Activated CD8-positive, alpha-beta T cell treated with anti-CD3 and anti-CD28 coated beads, Interleukin-2, amount 10 ng/mL, durations not matched to agents 7 days and 5 days (primary cell): ENCODE data around the gene ANKRD13D. TPM values are rescaled to one million over a fixed set of nuclear protein-coding genes. Genes with fewer than 3 reads are reported as not detected.
"Not testable (repeated sequence)": the region's sequence is repeated elsewhere in the genome, so short reads cannot be mapped to it uniquely, and the experiment has no call there.

ENCODE experiments used
- ATAC-seq: fragments of 150-1000 bp; cut with Tn5 transposase; one replicate; pipeline ENCODE4 v1.10.0; 2021; ENCODE audit warnings: moderate library complexity
- CTCF ChIA-PET: fragments of 350-600 bp; sonication (Branson Sonifier 250); formaldehyde crosslinking; loops from one replicate; lab custom pipeline; 2021; ENCODE audit warnings: antibody characterized with exemption; lab: Charles Lee
- POLR2A ChIA-PET: fragments of 350-600 bp; sonication (Branson Sonifier 250); formaldehyde crosslinking; loops from one replicate; lab custom pipeline; 2021; ENCODE audit warnings: antibody characterized with exemption; lab: Charles Lee
- DNase-seq: peaks from one replicate; pipeline ENCODE4 v3.0.0-alpha.2; 2020
- H3K27ac Mint-ChIP-seq: one replicate; pipeline ENCODE4 v1.8.0; 2021; ENCODE audit warnings: mild to moderate bottlenecking, mixed read lengths
- H3K27me3 Mint-ChIP-seq: one replicate; pipeline ENCODE4 v1.8.0; 2021; ENCODE audit warnings: low read depth, mixed read lengths
- H3K36me3 Mint-ChIP-seq: one replicate; pipeline ENCODE4 v1.8.0; 2021; ENCODE audit warnings: low read depth, mixed read lengths
- H3K4me1 Mint-ChIP-seq: one replicate; pipeline ENCODE4 v1.8.0; 2021; ENCODE audit warnings: low read depth, mixed read lengths
- H3K4me3 Mint-ChIP-seq: one replicate; pipeline ENCODE4 v1.8.0; 2021; ENCODE audit warnings: mild to moderate bottlenecking, mixed read lengths
- H3K9me3 Mint-ChIP-seq: one replicate; pipeline ENCODE4 v1.8.0; 2022; ENCODE audit warnings: mixed read lengths; ENCODE audit not compliant: insufficient read depth
- total RNA-seq, 2 experiments: library from RNA; stranded (reverse); gene quantifications; one replicate each; pipeline ENCODE4 v1.2.3, GENCODE V29; 2021

Gene ANKRD13D
- total RNA-seq, 2 experiments from 2014 or later: 179 to 189 TPM

GRCh38 chr11:67315325-67315909 is 26.3 kb downstream of the ANKRD13D start:
- ATAC-seq (no peak), DNase-seq (no peak)
- Mint-ChIP-seq H3K4me1 (peaks cover 34% of the 10 kb centered on the region), H3K27ac (peak overlapping the region; percentile 43), H3K4me3 (peak overlapping the region; percentile 54), H3K36me3 (peaks cover 5% of the 10 kb centered on the region), H3K27me3 (peaks cover 2% of the 10 kb centered on the region), H3K9me3 (no peaks in the 10 kb centered on the region)
- ChIA-PET POLR2A (interaction anchor here (0.9 to 1.7 kb wide), 2 partner anchors 27 to 43 kb away, joined by 3 to 4 read pairs; partner anchors contain the start of gene ANKRD13D), CTCF (interaction anchor here (0.7 to 9.9 kb wide), 8 partner anchors 27 to 67 kb away, joined by 3 to 116 read pairs (median 6); partner anchors contain the start of gene ANKRD13D)

DNA sequence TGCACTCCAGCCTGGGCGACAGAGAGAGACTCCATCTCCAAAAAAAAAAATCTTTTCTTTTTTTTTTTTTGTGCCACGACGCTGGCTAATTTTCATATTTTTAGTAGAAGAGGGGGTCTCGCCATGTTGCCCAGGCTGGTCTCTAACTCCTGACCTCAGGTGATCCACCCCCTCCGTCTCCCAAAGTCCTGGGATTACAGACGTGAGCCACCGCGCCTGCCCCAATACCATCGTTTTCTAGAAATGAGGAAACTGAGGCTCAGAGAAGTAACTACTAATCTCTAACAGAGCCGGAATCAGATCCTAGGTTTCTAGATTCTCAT is 27.7 kb downstream of the ANKRD13D start:
- Mint-ChIP-seq H3K27ac (peak overlapping the region; percentile 99), H3K36me3 (peaks cover 4% of the 10 kb centered on the region)
- POLR2A ChIA-PET: interaction anchor here (0.8 to 1.6 kb wide), 13 partner anchors 9 to 77 kb away, joined by 3 to 16 read pairs (median 7); partner anchors contain the start of genes ANKRD13D and POLD4

DNA sequence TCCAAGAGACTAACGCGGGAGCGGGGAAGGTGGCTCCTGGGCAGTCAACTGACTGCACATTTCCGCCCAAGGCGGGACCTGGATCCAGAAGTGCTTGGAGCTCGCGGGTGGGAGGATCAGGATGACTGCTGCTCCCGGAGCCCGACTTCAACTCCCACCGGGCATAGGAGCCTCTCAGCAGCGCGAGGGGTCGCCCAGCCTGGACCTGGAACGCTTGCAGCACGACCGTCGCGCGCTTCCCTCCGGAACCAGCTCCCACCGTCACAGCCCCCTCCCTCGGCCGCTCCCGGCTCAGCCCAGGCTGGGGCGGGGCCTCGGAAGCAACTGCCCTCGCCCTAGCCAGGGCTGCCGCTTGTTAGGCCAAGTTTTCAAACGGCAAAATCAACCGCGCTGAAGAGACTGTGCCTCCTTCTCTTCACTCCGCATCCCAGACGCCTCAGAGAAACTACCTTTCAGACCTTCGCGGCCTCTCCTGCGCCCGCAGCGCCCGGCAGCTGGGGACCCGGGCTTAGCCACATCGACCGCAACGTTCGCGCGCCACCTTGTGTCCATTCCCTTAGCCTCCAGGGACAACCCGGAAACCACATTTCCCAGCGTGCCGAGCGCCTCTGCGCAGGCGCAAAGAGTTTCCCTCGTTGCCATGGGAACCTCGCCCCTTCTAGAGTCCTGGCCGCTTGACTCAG is 28.2 kb downstream of the ANKRD13D start:
- no peaks in the 10 kb centered on the region for H3K9me3 Mint-ChIP-seq
- ChIA-PET POLR2A (interaction anchor here (0.8 to 1.6 kb wide), 14 partner anchors 9 to 77 kb away, joined by 3 to 16 read pairs (median 6); partner anchors contain the start of genes ANKRD13D and POLD4), CTCF (interaction anchor here (0.5 to 9.9 kb wide), 36 partner anchors 10 to 263 kb away, joined by 3 to 116 read pairs (median 4); partner anchors contain the start of genes ANKRD13D, GRK2, POLD4 and PPP1CA)
- H3K4me1 Mint-ChIP-seq: peaks cover 27% of the 10 kb centered on the region
- H3K27ac Mint-ChIP-seq: peak overlapping the region; percentile 99
- H3K36me3 Mint-ChIP-seq: peaks cover 4% of the 10 kb centered on the region
- ATAC-seq: peak; percentile 91
- DNase-seq: peak; percentile 99
- H3K4me3 Mint-ChIP-seq: peak overlapping the region; percentile 91
- H3K27me3 Mint-ChIP-seq: peaks cover 2% of the 10 kb centered on the region

More for the DNA sequence above, 27.7 kb downstream of the ANKRD13D start:
- Mint-ChIP-seq H3K4me3 (peak overlapping the region; percentile 91), H3K27me3 (peaks cover 2% of the 10 kb centered on the region), H3K4me1 (peaks cover 32% of the 10 kb centered on the region), H3K9me3 (no peaks in the 10 kb centered on the region)
- ATAC-seq (no peak), DNase-seq (no peak)
- CTCF ChIA-PET: interaction anchor here (0.6 to 9.9 kb wide), 28 partner anchors 9 to 236 kb away, joined by 3 to 116 read pairs (median 6); partner anchors contain the start of genes ANKRD13D, GRK2, POLD4 and PPP1CA

DNA sequence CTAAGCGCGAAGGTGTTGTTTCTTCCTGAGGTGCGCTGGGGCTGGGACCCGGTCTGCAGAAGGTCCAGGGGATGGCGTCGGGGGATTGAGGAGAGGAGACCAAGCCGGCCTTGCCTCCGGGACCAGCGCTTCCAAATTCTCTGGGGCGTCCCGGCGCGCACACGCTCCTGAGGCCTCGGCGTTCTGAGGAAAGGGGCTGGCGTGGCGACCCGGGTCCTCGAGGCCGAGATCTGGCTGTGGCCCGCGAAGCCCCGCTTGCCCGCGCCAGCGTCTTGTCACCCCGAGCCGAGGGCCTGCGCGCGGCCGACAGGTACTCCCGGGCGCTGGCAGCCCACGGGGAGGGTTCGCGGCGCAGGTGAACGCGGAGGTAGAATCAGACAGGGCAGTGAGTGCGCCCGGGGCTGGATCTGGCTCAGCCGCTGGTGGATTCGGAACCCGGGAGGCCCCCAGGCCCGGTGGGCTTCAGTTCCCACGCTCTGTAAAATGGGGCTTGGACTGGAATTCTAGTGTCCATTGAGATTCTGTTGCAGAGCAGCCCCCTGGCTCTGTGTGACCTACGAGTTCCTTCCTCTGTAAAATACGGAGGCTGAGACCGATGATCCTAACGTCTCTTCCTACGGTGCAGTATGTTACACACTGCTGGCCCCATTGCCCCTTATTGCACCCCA is 28.9 kb downstream of the ANKRD13D start:
- peak; percentile 46 for ATAC-seq
- Mint-ChIP-seq H3K4me1 (peaks cover 21% of the 10 kb centered on the region), H3K27me3 (peaks cover 2% of the 10 kb centered on the region), H3K9me3 (no peaks in the 10 kb centered on the region), H3K4me3 (peak overlapping the region; percentile 91), H3K36me3 (peaks cover 4% of the 10 kb centered on the region), H3K27ac (peak overlapping the region; percentile 99)
- ChIA-PET POLR2A (interaction anchor here (0.6 to 1.6 kb wide), 14 partner anchors 16 to 174 kb away, joined by 3 to 16 read pairs (median 6); partner anchors contain the start of genes ANKRD13D and POLD4), CTCF (interaction anchor here (0.5 to 9.9 kb wide), 33 partner anchors 12 to 264 kb away, joined by 3 to 116 read pairs (median 6); partner anchors contain the start of genes ANKRD13D, GRK2, POLD4 and PPP1CA)
- peak; percentile 36 for DNase-seq

DNA sequence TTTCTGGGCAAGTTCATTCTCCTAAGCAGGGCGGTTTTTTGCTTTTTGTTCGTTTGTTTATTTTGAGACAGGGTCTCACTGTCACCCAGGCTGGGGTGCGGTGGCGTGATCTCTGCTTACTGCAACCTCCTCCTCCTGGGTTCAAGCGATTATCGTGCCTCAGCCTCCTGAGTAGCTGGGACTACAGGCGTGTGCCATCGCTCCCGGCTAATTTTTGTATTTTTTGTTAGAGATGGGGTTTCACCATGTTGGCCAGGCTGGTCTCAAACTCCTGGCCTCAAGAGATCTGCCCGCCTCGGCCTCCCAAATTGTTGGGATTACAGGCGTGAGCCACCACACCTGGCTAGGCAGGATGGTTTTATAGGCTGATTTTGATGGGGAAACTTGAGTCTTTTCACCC is 29.8 kb downstream of the ANKRD13D start:
- H3K9me3 Mint-ChIP-seq: not testable (repeated sequence)

DNA sequence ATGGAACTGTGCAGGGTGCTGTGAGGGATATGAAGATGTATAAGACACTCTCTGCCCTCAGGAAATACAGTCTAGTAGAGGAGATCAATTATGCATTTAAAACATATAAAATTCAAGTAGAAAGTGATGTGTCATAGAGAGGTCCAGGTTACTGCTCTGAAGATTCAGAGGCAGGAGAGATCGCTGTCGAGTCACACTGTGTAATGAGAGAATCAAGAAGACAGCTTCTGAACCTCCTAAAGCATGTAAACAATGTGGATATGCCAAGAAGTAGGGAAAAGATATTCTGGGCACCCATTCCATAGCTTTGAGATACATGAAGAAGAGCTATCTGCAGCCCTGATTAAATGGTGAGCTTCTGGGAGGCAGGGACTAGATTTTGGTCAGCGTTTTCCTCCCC is 30.9 kb downstream of the ANKRD13D start:
- H3K27ac Mint-ChIP-seq: no peak overlapping the region
- no peaks in the 10 kb centered on the region for H3K9me3 Mint-ChIP-seq
- ATAC-seq: no peak
- ChIA-PET CTCF (interaction anchor here (0.6 to 9.9 kb wide), 9 partner anchors 26 to 106 kb away, joined by 3 to 116 read pairs (median 3); partner anchors contain the start of genes ANKRD13D and POLD4), POLR2A (interaction anchor here (1.6 kb wide), 2 partner anchors 17 to 79 kb away, joined by 5 read pairs; no protein-coding TSS in a partner anchor)
- H3K4me1 Mint-ChIP-seq: peaks cover 10% of the 10 kb centered on the region
- peaks cover 3% of the 10 kb centered on the region for H3K27me3 Mint-ChIP-seq
- no peak overlapping the region for H3K4me3 Mint-ChIP-seq
- H3K36me3 Mint-ChIP-seq: peaks cover 4% of the 10 kb centered on the region
- no peak for DNase-seq

More for the DNA sequence above, 29.8 kb downstream of the ANKRD13D start:
- H3K4me1 Mint-ChIP-seq: peaks cover 14% of the 10 kb centered on the region
- ATAC-seq, H3K27me3 Mint-ChIP-seq, H3K36me3 Mint-ChIP-seq, DNase-seq, H3K27ac Mint-ChIP-seq: not testable (repeated sequence)
- ChIA-PET POLR2A (interaction anchor here (0.6 to 1.6 kb wide), 4 partner anchors 16 to 174 kb away, joined by 3 to 5 read pairs (median 4); partner anchors contain the start of gene POLD4), CTCF (interaction anchor here (1.0 to 9.9 kb wide), 7 partner anchors 27 to 73 kb away, joined by 3 to 116 read pairs (median 53); partner anchors contain the start of genes POLD4 and RAD9A)
- peak overlapping the region; percentile 91 for H3K4me3 Mint-ChIP-seq

DNA sequence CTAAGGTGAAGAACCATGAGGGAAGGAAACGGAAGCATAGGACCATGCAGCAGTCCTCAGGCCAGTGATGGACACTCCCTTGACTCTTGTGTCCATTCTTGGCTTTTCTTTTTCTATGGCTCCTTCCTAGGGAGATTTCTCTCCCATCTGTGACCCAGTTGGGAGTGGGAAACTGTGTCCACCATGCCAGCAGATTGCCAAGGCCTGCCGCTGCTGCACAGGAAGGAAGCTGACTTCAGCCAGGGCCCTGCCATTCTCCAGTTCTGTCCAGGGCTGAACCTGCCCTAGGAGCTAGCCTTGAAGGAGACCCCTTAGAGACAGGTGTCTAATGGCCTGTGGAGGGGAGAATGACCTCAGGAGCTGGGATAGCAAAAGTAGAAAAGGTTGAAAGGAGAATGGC is 31.6 kb downstream of the ANKRD13D start:
- no peak overlapping the region for H3K4me3 Mint-ChIP-seq
- POLR2A ChIA-PET: no interaction called here
- peaks cover 3% of the 10 kb centered on the region for H3K27me3 Mint-ChIP-seq
- no peaks in the 10 kb centered on the region for H3K9me3 Mint-ChIP-seq
- peaks cover 8% of the 10 kb centered on the region for H3K4me1 Mint-ChIP-seq
- ATAC-seq (no peak), DNase-seq (no peak)
- H3K36me3 Mint-ChIP-seq: peaks cover 4% of the 10 kb centered on the region
- H3K27ac Mint-ChIP-seq: no peak overlapping the region
- CTCF ChIA-PET: interaction anchor here (1.0 to 9.9 kb wide), 6 partner anchors 25 to 67 kb away, joined by 3 to 116 read pairs (median 58); partner anchors contain the start of gene POLD4

GRCh38 chr11:67321313-67321871 is 32.3 kb downstream of the ANKRD13D start:
- Mint-ChIP-seq H3K27ac (no peak overlapping the region), H3K27me3 (peaks cover 3% of the 10 kb centered on the region), H3K36me3 (peaks cover 4% of the 10 kb centered on the region), H3K9me3 (no peaks in the 10 kb centered on the region), H3K4me1 (peaks cover 7% of the 10 kb centered on the region), H3K4me3 (no peak overlapping the region)
- ATAC-seq (no peak), DNase-seq (no peak)
- ChIA-PET POLR2A (interaction anchor here (0.6 to 1.6 kb wide), 5 partner anchors 24 to 80 kb away, joined by 3 to 7 read pairs (median 3); no protein-coding TSS in a partner anchor), CTCF (interaction anchor here (1.0 to 9.9 kb wide), 6 partner anchors 24 to 68 kb away, joined by 3 to 116 read pairs (median 58); partner anchors contain the start of gene POLD4)

- H3K27me3 Mint-ChIP-seq: peaks cover 3% of the 10 kb centered on the region
- H3K9me3 Mint-ChIP-seq: no peaks in the 10 kb centered on the region
- DNase-seq: no peak
- H3K36me3 Mint-ChIP-seq: peaks cover 4% of the 10 kb centered on the region
- H3K27ac Mint-ChIP-seq: no peak overlapping the region
- POLR2A ChIA-PET: interaction anchor here (1.1 to 1.6 kb wide), 4 partner anchors 23 to 60 kb away, joined by 3 to 7 read pairs (median 3); no protein-coding TSS in a partner anchor
- H3K4me3 Mint-ChIP-seq: no peak overlapping the region
- H3K4me1 Mint-ChIP-seq: peaks cover 7% of the 10 kb centered on the region
- CTCF ChIA-PET: interaction anchor here (1.1 to 9.9 kb wide), 6 partner anchors 24 to 64 kb away, joined by 3 to 116 read pairs (median 58); partner anchors contain the start of gene POLD4
- ATAC-seq: no peak
These were observed 32.9 kb downstream of the ANKRD13D start for GRCh38 chr11:67322049-67322448.

DNA sequence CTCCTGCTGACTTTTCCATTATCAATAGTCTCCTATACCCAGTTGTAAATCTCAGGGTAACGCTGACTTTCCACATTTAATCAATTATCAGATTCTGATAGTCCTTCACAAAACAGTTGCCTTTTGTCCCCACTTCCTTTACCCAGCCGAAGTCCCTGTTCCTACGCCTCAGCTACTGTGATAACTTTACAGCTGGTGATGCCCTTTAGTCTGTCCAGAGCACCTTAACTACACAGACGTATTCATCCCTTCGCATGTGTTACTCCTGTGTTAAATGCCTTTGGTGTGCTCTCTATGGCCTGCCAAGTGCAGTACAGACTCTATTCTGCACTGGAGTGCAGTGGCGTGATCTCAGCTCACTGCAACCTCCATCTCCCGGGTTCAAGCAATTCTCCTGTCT is 34.4 kb downstream of the ANKRD13D start:
- ChIA-PET CTCF (interaction anchor here (0.8 to 7.8 kb wide), 6 partner anchors 22 to 59 kb away, joined by 3 to 76 read pairs (median 30); partner anchors contain the start of gene POLD4), POLR2A (interaction anchor here (1.1 kb wide), 1 partner anchor 21 kb away, joined by 4 read pairs; no protein-coding TSS in a partner anchor)
- Mint-ChIP-seq H3K9me3 (no peaks in the 10 kb centered on the region), H3K27me3 (peaks cover 2% of the 10 kb centered on the region), H3K4me3 (no peak overlapping the region), H3K4me1 (peaks cover 2% of the 10 kb centered on the region), H3K27ac (no peak overlapping the region), H3K36me3 (no peaks in the 10 kb centered on the region)
- ATAC-seq (no peak), DNase-seq (no peak)
